Loucy (cell line): ENCODE data around the gene RAB6C.
"Not testable (repeated sequence)": the region's sequence is repeated elsewhere in the genome, so short reads cannot be mapped to it uniquely, and the experiment has no call there.

ENCODE experiments used
- H2AFZ ChIP-seq: fragments of 200-600 bp; sonication (generic); 2 replicates; pipeline ENCODE4 v1.6.0; 2016; ENCODE audit warnings: antibody characterized with exemption, mild to moderate bottlenecking, low read length, moderate library complexity
- H3F3A ChIP-seq: fragments of 200-600 bp; 2 replicates; pipeline ENCODE4 v1.6.0; 2016; ENCODE audit warnings: antibody characterized with exemption, low read depth, mild to moderate bottlenecking
- H3K27me3 ChIP-seq: fragments of 200-600 bp; sonication (generic); 2 replicates; pipeline ENCODE4 v1.6.1; 2014; ENCODE audit warnings: low read length, mild to moderate bottlenecking; ENCODE audit not compliant: insufficient read depth, poor library complexity, severe bottlenecking
- H3K36me3 ChIP-seq: fragments of 200-600 bp; sonication (generic); 2 replicates; pipeline ENCODE4 v1.6.1; 2016; ENCODE audit warnings: low read length; ENCODE audit not compliant: insufficient read depth
- H3K4me1 ChIP-seq: fragments of 200-600 bp; sonication (generic); 2 replicates; pipeline ENCODE4 v1.5.1; 2014; ENCODE audit warnings: low read length, mild to moderate bottlenecking; ENCODE audit not compliant: insufficient read depth, poor library complexity, severe bottlenecking
- H3K4me2 ChIP-seq: fragments of 200-600 bp; sonication (generic); 2 replicates; pipeline ENCODE4 v1.6.0; 2014; ENCODE audit warnings: antibody characterized with exemption, low read length, low read depth, mild to moderate bottlenecking; ENCODE audit not compliant: poor library complexity, severe bottlenecking
- H3K4me3 ChIP-seq: fragments of 200-600 bp; sonication (generic); 2 replicates; pipeline ENCODE4 v1.5.1; 2014; ENCODE audit warnings: low read length, mild to moderate bottlenecking, mixed read lengths; ENCODE audit not compliant: poor library complexity, severe bottlenecking
- H3K79me2 ChIP-seq: fragments of 200-600 bp; sonication (generic); 2 replicates; pipeline ENCODE4 v1.6.1; 2014; ENCODE audit warnings: low read length; ENCODE audit not compliant: insufficient read depth
- H3K9ac ChIP-seq: fragments of 200-600 bp; sonication (generic); 2 replicates; pipeline ENCODE4 v1.6.0; 2014; ENCODE audit warnings: mild to moderate bottlenecking, low read depth, low read length, moderate library complexity; ENCODE audit not compliant: poor library complexity, severe bottlenecking
- H3K9me2 ChIP-seq: fragments of 200-600 bp; sonication (generic); replicated peaks from 2 replicates; pipeline ENCODE4 v1.6.1; 2016; ENCODE audit warnings: low read depth, low read length, mixed read lengths
- H3K9me3 ChIP-seq: fragments of 200-600 bp; sonication (generic); 2 replicates; pipeline ENCODE4 v1.6.1; 2014; ENCODE audit warnings: mild to moderate bottlenecking, antibody characterized with exemption, low read length, low read depth; ENCODE audit not compliant: insufficient read depth
- H4K20me1 ChIP-seq: fragments of 200-600 bp; sonication (generic); 2 replicates; pipeline ENCODE4 v1.6.0; 2014; ENCODE audit warnings: antibody characterized with exemption, low read length, mild to moderate bottlenecking; ENCODE audit not compliant: insufficient read depth, poor library complexity, severe bottlenecking
- CTCF ChIP-seq: fragments of 200-600 bp; sonication (generic); conservative IDR thresholded peaks from 2 replicates; pipeline ENCODE4 v1.5.1; 2014; ENCODE audit warnings: mild to moderate bottlenecking, antibody characterized with exemption, low read length
- EZH2phosphoT487 ChIP-seq: fragments of 200-600 bp; IDR thresholded peaks from 2 replicates; pipeline ENCODE4 v1.6.1; 2018; ENCODE audit warnings: antibody characterized with exemption, mild to moderate bottlenecking, moderate library complexity, borderline replicate concordance

The RAB6C gene

GRCh38 chr2:129975016-129975774 is 4.3 kb upstream of the RAB6C start:
- Histone ChIP-seq H3K9ac (no peak overlapping the region), H3K27me3 (no peaks in the 10 kb centered on the region), H3K79me2 (no peaks in the 10 kb centered on the region), H4K20me1 (no peaks in the 10 kb centered on the region), H3F3A (no peaks in the 10 kb centered on the region), H3K4me2 (no peak overlapping the region), H3K9me2 (no peaks in the 10 kb centered on the region), H3K36me3 (no peaks in the 10 kb centered on the region), H2AFZ (no peak overlapping the region), H3K4me1 (no peaks in the 10 kb centered on the region), H3K9me3 (no peaks in the 10 kb centered on the region), H3K4me3 (no peak overlapping the region)
- TF ChIP-seq CTCF (no peak), EZH2phosphoT487 (no peak)

GRCh38 chr2:129976969-129977368 is 2.5 kb upstream of the RAB6C start:
- not testable (repeated sequence) for H3K27me3 ChIP-seq, H3K79me2 ChIP-seq, H3K9me3 ChIP-seq, H2AFZ ChIP-seq, H3F3A ChIP-seq, H4K20me1 ChIP-seq, H3K4me2 ChIP-seq, H3K4me1 ChIP-seq, H3K36me3 ChIP-seq, H3K9ac ChIP-seq, H3K4me3 ChIP-seq, H3K9me2 ChIP-seq

GRCh38 chr2:129977986-129978385 is 1.5 kb upstream of the RAB6C start:
- Histone ChIP-seq H3K27me3 (no peaks in the 10 kb centered on the region), H3K4me1 (no peaks in the 10 kb centered on the region)

GRCh38 chr2:129980246-129980645 is 780 bp downstream of the RAB6C start:
- H3K79me2 ChIP-seq, H2AFZ ChIP-seq, H3K4me3 ChIP-seq, H3K9me3 ChIP-seq, H3F3A ChIP-seq, H3K4me1 ChIP-seq, H3K36me3 ChIP-seq, H3K9ac ChIP-seq, H4K20me1 ChIP-seq, H3K4me2 ChIP-seq, H3K27me3 ChIP-seq, H3K9me2 ChIP-seq: not testable (repeated sequence)

More at GRCh38 chr2:129977986-129978385, 1.5 kb upstream of the RAB6C start:
- H4K20me1 ChIP-seq: no peaks in the 10 kb centered on the region
- no peak overlapping the region for H2AFZ ChIP-seq
- H3K4me3 ChIP-seq: no peak overlapping the region
- no peaks in the 10 kb centered on the region for H3K36me3 ChIP-seq
- H3K79me2 ChIP-seq: no peaks in the 10 kb centered on the region
- H3K4me2 ChIP-seq: no peak overlapping the region
- no peaks in the 10 kb centered on the region for H3K9me3 ChIP-seq
- H3K9ac ChIP-seq: no peak overlapping the region
- no peaks in the 10 kb centered on the region for H3F3A ChIP-seq
- TF ChIP-seq EZH2phosphoT487: no peak
- TF ChIP-seq CTCF: no peak
- H3K9me2 ChIP-seq: no peaks in the 10 kb centered on the region

GRCh38 chr2:129981689-129982088 is 2.2 kb downstream of the RAB6C start:
- not testable (repeated sequence) for H3K9me3 ChIP-seq, H3K4me2 ChIP-seq, H3K9me2 ChIP-seq, H2AFZ ChIP-seq, H3K4me1 ChIP-seq, H3K4me3 ChIP-seq, H4K20me1 ChIP-seq, H3K79me2 ChIP-seq, H3F3A ChIP-seq, H3K27me3 ChIP-seq, H3K9ac ChIP-seq, H3K36me3 ChIP-seq
